ENCODE data around the gene AIG1. TPM values are rescaled to one million over a fixed set of nuclear protein-coding genes. Genes with fewer than 3 reads are reported as not detected.
"Not testable (repeated sequence)": the region's sequence is repeated elsewhere in the genome, so short reads cannot be mapped to it uniquely, and the experiment has no call there.

The AIG1 gene
- total RNA-seq, 2 donors from 2014 or later: 11.9 to 13.5 TPM

DNA sequence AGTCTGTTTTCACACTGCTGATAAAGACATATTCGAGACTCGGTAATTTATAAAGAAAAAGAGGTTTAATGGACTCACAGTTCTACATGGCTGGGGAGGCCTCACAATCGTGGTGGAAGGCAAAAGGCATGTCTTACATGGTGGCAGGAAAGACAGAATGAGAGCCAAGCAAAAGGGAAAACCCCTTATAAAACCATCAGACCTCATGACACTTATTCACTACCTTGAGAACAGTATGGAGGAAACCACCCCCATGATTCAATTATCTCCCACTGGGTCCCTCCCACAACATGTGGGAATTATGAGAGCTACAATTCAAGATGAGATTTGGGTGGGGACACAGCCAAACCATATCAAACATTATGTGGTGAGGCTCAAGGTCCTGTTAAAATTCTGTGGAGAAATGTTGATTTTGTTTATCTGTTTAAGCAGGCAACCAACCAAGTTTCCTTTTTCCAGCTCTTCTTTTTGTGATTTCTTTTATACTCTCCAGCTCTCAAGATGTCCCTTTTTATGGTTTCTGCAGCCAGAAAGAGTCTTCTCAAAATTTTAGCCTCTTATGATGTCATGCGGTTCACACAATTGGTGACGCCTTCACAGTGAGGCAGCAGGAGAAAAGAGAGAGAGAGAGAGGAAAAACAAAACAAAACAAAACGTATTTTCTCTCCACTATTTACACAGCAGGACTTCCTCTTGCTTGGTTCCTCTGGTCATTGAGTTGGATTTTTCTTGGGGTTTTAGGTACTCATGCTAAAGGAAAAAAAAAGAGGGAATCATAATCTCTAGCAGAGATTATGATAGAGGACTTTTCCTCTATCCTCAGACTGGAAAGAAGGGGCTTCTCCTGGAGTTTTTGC lies 18.0 kb downstream of the AIG1 start:
- intact Hi-C loops (cut with DNase I): no loop called here
- TF ChIP-seq, protein P1, sequence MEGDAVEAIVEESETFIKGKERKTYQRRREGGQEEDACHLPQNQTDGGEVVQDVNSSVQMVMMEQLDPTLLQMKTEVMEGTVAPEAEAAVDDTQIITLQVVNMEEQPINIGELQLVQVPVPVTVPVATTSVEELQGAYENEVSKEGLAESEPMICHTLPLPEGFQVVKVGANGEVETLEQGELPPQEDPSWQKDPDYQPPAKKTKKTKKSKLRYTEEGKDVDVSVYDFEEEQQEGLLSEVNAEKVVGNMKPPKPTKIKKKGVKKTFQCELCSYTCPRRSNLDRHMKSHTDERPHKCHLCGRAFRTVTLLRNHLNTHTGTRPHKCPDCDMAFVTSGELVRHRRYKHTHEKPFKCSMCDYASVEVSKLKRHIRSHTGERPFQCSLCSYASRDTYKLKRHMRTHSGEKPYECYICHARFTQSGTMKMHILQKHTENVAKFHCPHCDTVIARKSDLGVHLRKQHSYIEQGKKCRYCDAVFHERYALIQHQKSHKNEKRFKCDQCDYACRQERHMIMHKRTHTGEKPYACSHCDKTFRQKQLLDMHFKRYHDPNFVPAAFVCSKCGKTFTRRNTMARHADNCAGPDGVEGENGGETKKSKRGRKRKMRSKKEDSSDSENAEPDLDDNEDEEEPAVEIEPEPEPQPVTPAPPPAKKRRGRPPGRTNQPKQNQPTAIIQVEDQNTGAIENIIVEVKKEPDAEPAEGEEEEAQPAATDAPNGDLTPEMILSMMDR (IDR thresholded peaks at IDR 0.05): no peak
- no peak for TF ChIP-seq POLR2A (IDR thresholded peaks at IDR 0.05)
- no peaks in the 10 kb centered on the region for H3K4me1 ChIP-seq

DNA sequence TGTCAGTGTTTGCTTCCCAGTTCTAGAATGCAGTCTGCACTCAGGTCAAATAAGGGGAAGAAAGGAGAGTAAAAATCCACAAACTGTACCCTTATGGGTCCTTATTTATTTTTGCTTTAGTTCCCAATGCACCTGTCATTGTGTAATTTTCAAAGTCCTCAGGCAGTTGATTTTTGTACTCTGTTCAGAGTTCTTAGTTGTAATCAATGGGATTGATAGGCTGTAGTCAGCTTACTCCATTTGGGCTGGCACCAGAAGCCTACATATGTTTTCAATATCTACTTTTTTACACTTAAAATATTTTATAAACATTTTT lies 18.6 kb downstream of the AIG1 start:
- ATAC-seq: no peak
- Histone ChIP-seq H3K27me3 (no peaks in the 10 kb centered on the region), H3K27ac (no peak overlapping the region), H3K4me3 (no peak overlapping the region), H3K4me1 (no peaks in the 10 kb centered on the region), H3K9me3 (no peaks in the 10 kb centered on the region), H3K36me3 (replicated peaks in 1 of 2; ENCODE audit: insufficient read depth in 1 of 2, low read depth in 2 of 2) (no peaks in the 10 kb centered on the region)
- no peak for TF ChIP-seq POLR2A (IDR thresholded peaks at IDR 0.05)
- TF ChIP-seq, protein P1 (IDR thresholded peaks at IDR 0.05): no peak
- intact Hi-C loops (cut with DNase I): no loop called here
- DNase-seq: no peak

More for the DNA sequence above, 18.0 kb downstream of the AIG1 start:
- DNase-seq (no peak), ATAC-seq (no peak)
- 81% methylated on average over 6 of the region's 6 CpGs for WGBS, 2 donors
- H3K27me3 ChIP-seq: no peaks in the 10 kb centered on the region
- H3K9me3 ChIP-seq: no peaks in the 10 kb centered on the region
- H3K36me3 ChIP-seq (replicated peaks in 1 of 2; ENCODE audit: insufficient read depth in 1 of 2, low read depth in 2 of 2): no peaks in the 10 kb centered on the region
- no peak overlapping the region for H3K4me3 ChIP-seq
- H3K27ac ChIP-seq: no peak overlapping the region

DNA sequence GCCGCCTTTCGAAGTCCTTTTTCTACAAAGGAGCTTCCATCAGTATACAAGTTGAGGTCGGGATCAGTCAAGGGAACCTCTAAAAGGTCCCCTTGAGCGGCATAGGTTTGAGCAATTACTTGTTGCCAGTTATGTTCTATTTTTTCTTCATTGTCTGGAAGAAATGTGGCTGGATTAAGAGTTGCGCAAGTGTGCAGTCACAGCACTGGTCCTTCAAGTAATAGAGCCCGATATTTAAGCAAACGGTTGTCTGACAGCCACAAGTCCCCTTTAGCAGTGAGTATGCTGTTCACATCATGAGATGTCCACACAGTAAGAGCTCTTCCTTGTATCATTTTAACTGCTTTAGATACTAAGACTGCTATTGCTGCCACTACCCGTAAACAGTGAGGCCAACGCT lies 21.6 kb downstream of the AIG1 start:
- H3K4me3 ChIP-seq; intact Hi-C loops (cut with DNase I): not testable (repeated sequence)

DNA sequence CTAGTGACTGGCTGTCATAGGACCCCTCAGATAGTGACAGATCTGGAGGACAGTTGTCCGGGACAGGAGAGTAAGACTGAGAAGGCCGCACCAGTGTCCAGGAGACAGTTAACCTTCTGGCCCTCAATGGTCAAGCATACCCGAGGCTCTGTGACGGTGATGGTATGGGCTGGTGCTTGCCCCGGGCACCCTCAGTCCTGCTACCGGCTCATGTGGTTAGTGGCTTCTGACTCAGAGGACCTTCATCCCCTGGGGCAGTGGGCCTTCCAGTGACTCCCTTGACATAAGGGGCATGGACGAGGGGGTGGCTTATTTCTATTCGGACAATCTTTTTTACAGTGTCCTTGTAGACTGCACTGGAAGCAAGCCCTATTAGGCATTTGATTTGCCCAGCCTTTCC lies 23.3 kb downstream of the AIG1 start:
- ATAC-seq; H3K36me3 ChIP-seq (replicated peaks in 1 of 2; ENCODE audit: insufficient read depth in 1 of 2, low read depth in 2 of 2); H3K4me1 ChIP-seq; DNase-seq; H3K9me3 ChIP-seq; H3K27ac ChIP-seq; H3K4me3 ChIP-seq; intact Hi-C loops (cut with DNase I); H3K27me3 ChIP-seq: not testable (repeated sequence)
- WGBS, 2 donors: 80 to 91% methylated on average over 7 to 8 of the region's 8 CpGs

More for the DNA sequence above, 21.6 kb downstream of the AIG1 start:
- not testable (repeated sequence) for H3K27ac ChIP-seq; DNase-seq; H3K4me1 ChIP-seq; ATAC-seq; H3K9me3 ChIP-seq; H3K27me3 ChIP-seq; H3K36me3 ChIP-seq (replicated peaks in 1 of 2; ENCODE audit: insufficient read depth in 1 of 2, low read depth in 2 of 2)
- 95 to 98% methylated on average over 9 of the region's 9 CpGs for WGBS, 2 donors

DNA sequence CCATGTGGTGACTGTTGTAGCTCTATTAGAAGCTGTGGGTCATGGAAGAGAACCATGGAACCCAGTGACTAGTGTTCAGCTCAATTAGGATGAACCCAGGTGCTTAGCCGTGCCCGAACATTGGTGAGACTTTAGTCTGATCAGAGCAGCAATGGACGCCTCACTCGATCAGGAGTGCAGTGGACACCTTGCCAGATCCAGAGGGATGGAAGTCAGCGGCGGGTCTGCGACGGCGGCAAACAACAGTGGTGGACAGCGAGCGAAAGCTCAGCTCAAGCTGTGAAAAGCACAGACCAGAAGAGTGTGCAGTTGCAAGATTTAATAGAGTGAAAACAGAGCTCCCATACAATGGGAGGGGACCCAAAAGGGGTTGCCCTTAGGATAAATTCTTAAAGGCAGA lies 26.6 kb downstream of the AIG1 start:
- H3K4me3 ChIP-seq; H3K36me3 ChIP-seq (replicated peaks in 1 of 2; ENCODE audit: insufficient read depth in 1 of 2, low read depth in 2 of 2); H3K27me3 ChIP-seq; DNase-seq; H3K4me1 ChIP-seq; H3K9me3 ChIP-seq; intact Hi-C loops (cut with DNase I); H3K27ac ChIP-seq; ATAC-seq: not testable (repeated sequence)
- WGBS, 2 donors: 96 to 97% methylated on average over 11 of the region's 11 CpGs

DNA sequence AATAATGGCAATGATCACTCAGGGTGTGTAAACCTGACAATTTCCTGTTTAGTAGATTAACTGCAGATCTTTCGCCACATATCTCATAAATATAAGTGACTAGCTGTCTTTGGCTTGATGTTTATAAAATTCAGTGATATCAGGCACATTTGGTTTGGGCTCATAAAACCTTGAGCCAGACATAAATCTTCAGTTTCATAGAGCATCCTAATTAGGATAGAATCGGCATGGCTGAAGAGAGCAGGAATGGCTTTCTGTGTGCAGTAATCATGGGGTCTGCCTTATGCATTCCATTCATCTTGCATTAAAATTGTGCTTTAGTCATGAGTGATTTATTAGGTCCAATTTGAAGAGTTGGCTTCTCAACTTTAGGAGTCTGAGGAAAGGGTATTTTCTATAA lies 27.2 kb downstream of the AIG1 start:
- TF ChIP-seq POLR2A (IDR thresholded peaks at IDR 0.05): no peak
- TF ChIP-seq, protein P1 (IDR thresholded peaks at IDR 0.05): no peak
- H3K4me3 ChIP-seq: no peak overlapping the region
- H3K27ac ChIP-seq: no peak overlapping the region
- no peaks in the 10 kb centered on the region for H3K36me3 ChIP-seq (replicated peaks in 1 of 2; ENCODE audit: insufficient read depth in 1 of 2, low read depth in 2 of 2)
- no peak for DNase-seq
- no peaks in the 10 kb centered on the region for H3K9me3 ChIP-seq
- 89 to 100% methylated on average over 2 of the region's 2 CpGs for WGBS, 2 donors
- no peaks in the 10 kb centered on the region for H3K4me1 ChIP-seq
- no peak for ATAC-seq
- intact Hi-C loops (cut with DNase I): no loop called here
- H3K27me3 ChIP-seq: no peaks in the 10 kb centered on the region

Data from body of pancreas (tissue), 4 donors.